B cell (primary cell): ENCODE measurements around the gene INTS12.

Experiments used
- CTCF ChIP-seq: fragments of 200-600 bp; IDR thresholded peaks from one replicate; pipeline ENCODE4 v1.8.0; 2022; ENCODE audit warnings: antibody characterized with exemption, mild to moderate bottlenecking
- EZH2 ChIP-seq: IDR thresholded peaks from 2 replicates; pipeline ENCODE4 v1.6.1; 2012; ENCODE audit warnings: borderline replicate concordance, low read depth, mild to moderate bottlenecking, moderate library complexity, low read length; ENCODE audit not compliant: insufficient read depth, poor library complexity, severe bottlenecking

- TF ChIP-seq EZH2 (no peak), CTCF (no peak)
Measured at GRCh38 chr4:105686571-105686970, 21.9 kb downstream of the INTS12 start.
